ENCODE data around the gene PKNOX2. TPM values are rescaled to one million over a fixed set of nuclear protein-coding genes. Genes with fewer than 3 reads are reported as not detected.

The PKNOX2 gene
- total RNA-seq, 6 experiments from 2014 or later: 0.09 to 0.31 (median 0.14) TPM

- Histone ChIP-seq H3K4me3 (no peak overlapping the region), H3K36me3 (no peaks in the 10 kb centered on the region), H3K4me1 (peaks cover 0 to 2% (median 0%) of the 10 kb centered on the region in 4 donors), H3K27me3 (no peaks in the 10 kb centered on the region), H3K27ac (no peak overlapping the region), H3K9me3 (no peaks in the 10 kb centered on the region)
- 84% methylated on average over 4 of the region's 7 CpGs for WGBS (ENCODE audit: insufficient coverage, low coverage, low lambda C conversion rate, missing lambda C conversion rate)
- intact Hi-C loops (cut with DNase I): no loop called here
- TF ChIP-seq CTCF (IDR thresholded peaks at IDR 0.05): no peak
- no peak for TF ChIP-seq POLR2A (IDR thresholded peaks at IDR 0.05)
- no peak for DNase-seq
- no peak for ATAC-seq
Observed at GRCh38 chr11:125360066-125360465, 195.5 kb downstream of the PKNOX2 start.

DNA sequence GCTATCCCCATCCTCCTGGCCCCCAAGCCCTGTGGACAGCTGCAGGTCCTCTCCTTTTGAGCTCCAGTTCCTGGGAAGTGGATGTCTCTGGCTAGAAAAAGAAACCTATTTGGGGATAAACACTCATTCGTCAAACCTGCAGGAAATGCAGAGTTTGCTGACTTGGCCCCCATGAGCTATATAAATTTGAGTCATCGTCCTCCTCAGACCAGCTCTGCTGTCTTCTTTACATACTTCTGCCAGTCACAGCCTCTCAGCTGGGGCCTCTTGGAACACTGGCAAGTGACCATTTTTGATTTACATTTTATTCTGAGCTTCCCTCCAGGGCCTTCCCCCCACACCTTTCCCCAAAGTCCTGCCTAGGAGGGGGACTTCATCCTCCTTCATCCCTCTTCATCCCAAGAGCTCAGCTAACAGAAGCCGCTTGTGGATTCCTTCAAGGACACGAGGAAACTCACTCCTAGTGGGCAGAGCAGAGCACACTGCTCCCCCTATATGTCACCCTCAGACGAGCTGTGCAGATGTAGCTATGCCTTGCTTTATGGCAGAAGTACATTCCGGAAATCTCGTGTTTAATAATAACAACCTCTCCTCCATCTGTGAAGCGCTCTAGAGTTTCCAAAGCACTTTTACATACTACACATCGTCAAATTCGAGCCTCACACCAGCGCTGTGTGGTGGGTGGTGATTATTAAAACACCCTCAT lies 199.7 kb downstream of the PKNOX2 start:
- DNase-seq (no peak), ATAC-seq (no peak)
- H3K4me3 ChIP-seq: no peak overlapping the region
- WGBS (ENCODE audit: insufficient coverage, low coverage, low lambda C conversion rate, missing lambda C conversion rate): 83% methylated on average over 9 of the region's 11 CpGs
- H3K27me3 ChIP-seq: no peaks in the 10 kb centered on the region
- intact Hi-C loops (cut with DNase I): no loop called here
- no peaks in the 10 kb centered on the region for H3K9me3 ChIP-seq
- no peaks in the 10 kb centered on the region for H3K36me3 ChIP-seq
- peaks cover 0 to 6% (median 0%) of the 10 kb centered on the region in 4 donors for H3K4me1 ChIP-seq
- H3K27ac ChIP-seq: no peak overlapping the region
- TF ChIP-seq CTCF (IDR thresholded peaks at IDR 0.05) (no peak), POLR2A (IDR thresholded peaks at IDR 0.05) (no peak)

DNA sequence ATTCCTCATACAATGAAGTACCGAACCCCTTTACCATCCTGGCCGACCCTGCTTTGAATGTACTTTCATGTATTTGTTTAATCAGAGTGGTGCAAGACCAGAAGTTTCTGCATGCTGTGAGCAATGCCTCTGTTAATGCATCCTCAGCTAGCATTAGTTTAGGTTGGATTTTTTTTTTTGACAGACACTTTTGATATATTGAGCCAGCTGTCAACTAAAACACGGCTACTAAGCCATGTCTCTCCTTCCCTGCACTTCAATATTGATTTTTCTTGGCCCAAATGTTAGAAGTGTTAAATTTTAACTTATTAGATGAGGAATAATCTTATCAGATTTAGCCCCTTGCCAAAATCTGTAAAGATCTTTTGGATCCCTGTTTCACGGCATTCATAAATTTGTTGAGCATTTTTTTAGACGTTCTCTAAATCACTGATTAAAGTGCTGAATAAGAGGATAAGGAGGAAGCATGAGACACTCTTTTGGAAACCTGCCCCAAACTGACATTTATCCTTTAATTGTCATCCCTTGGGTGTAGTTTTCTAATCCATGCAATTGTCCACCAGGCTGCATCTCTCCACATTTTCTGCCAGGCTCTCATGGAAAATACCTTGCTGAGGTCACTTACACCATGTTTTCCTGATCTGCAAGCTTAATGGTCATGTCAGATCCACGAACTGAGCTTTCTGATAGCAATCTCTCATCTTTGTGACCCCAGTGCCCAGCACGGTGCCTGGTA lies 200.8 kb downstream of the PKNOX2 start:
- WGBS (ENCODE audit: insufficient coverage, low coverage, low lambda C conversion rate, missing lambda C conversion rate): 19% methylated on average over 6 of the region's 7 CpGs
- DNase-seq: no peak

DNA sequence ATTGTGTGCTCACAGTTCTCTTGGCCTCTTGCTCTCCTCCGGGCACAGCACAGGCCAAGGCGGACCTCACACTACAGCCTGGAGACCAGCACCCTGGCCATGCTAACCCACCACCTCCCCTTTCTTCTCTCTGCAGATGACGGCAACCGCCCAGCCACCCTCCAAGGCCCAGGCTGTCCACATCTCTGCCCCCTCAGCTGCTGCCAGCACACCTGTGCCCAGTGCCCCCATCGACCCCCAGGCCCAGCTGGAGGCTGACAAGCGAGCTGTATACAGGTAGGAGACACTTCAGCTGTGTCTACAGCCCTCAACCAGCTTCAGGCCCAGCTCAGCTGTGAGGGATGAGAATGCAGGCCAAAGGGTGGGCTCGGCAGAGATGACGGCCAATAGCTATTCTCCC lies 203.2 kb downstream of the PKNOX2 start:
- ATAC-seq: no peak
- intact Hi-C loops (cut with DNase I): no loop called here
- Histone ChIP-seq H3K4me1 (peaks cover 0 to 6% (median 0%) of the 10 kb centered on the region in 4 donors), H3K9me3 (no peaks in the 10 kb centered on the region), H3K4me3 (no peak overlapping the region), H3K36me3 (no peaks in the 10 kb centered on the region), H3K27ac (no peak overlapping the region), H3K27me3 (no peaks in the 10 kb centered on the region)
- 65% methylated on average over 2 of the region's 8 CpGs for WGBS (ENCODE audit: insufficient coverage, low coverage, low lambda C conversion rate, missing lambda C conversion rate)
- DNase-seq: no peak
- TF ChIP-seq POLR2A (IDR thresholded peaks at IDR 0.05) (no peak), CTCF (IDR thresholded peaks at IDR 0.05) (no peak)

More for the DNA sequence above, 200.8 kb downstream of the PKNOX2 start:
- Histone ChIP-seq H3K4me1 (peaks cover 0 to 6% (median 0%) of the 10 kb centered on the region in 4 donors), H3K36me3 (no peaks in the 10 kb centered on the region), H3K9me3 (no peaks in the 10 kb centered on the region), H3K27me3 (no peaks in the 10 kb centered on the region), H3K27ac (no peak overlapping the region), H3K4me3 (no peak overlapping the region)
- intact Hi-C loops (cut with DNase I): no loop called here
- ATAC-seq: peak in 3 of 4 donors; percentile 52 to 64 (median 56)
- no peak for TF ChIP-seq POLR2A (IDR thresholded peaks at IDR 0.05)
- TF ChIP-seq CTCF (IDR thresholded peaks at IDR 0.05): no peak
